SK-N-SH (cell line): ENCODE measurements around the gene TMCO6. TPM values are rescaled to one million over a fixed set of nuclear protein-coding genes. Genes with fewer than 3 reads are reported as not detected.
A peak's percentile ranks its signal among the peaks of the same experiment; 100 is the strongest.

Experiments used
- CTCF ChIA-PET: fragments of 300-600, 350-600 bp; formaldehyde crosslinking; extraction: SDS; loops from one replicate; lab custom pipeline; 2021; lab: Yijun Ruan, JAX
- POLR2A ChIA-PET: fragments of 350-600 bp; sonication (Branson Sonifier 250); formaldehyde crosslinking; extraction: SDS; loops from one replicate; lab custom pipeline; 2020; ENCODE audit warnings: antibody characterized with exemption, inconsistent platforms; lab: Yijun Ruan, JAX
- DNase-seq: peaks from one replicate; pipeline ENCODE4 v3.0.0; 2012
- H2AFZ ChIP-seq: fragments of 200-600 bp; sonication (generic); 2 replicates; pipeline ENCODE4 v1.8.1; 2016; ENCODE audit warnings: antibody characterized with exemption, mild to moderate bottlenecking, low read depth
- H3F3A ChIP-seq: fragments of 200-600 bp; sonication (generic); replicated peaks from 2 replicates; pipeline ENCODE3; 2016; ENCODE audit warnings: antibody characterized with exemption, mild to moderate bottlenecking; ENCODE audit not compliant: insufficient read depth
- H3K27ac ChIP-seq, 2 experiments: fragments of 200-500 bp in 1 of 2; fragments of 200-600 bp in 1 of 2; sonication (Bioruptor generic) in 1 of 2; sonication (generic), shearing (Covaris generic) in 1 of 2; 2 replicates each; pipeline versions ENCODE4 v1.5.1 to v1.6.1; 2014 to 2016; ENCODE audit warnings: low read depth in 2 of 2, inconsistent platforms in 1 of 2, low read length in 1 of 2, mild to moderate bottlenecking in 1 of 2, mixed read lengths in 1 of 2
- H3K27me3 ChIP-seq: fragments of 200-600 bp; sonication (generic), shearing (Covaris generic); 2 replicates; pipeline ENCODE4 v1.6.1; 2016; ENCODE audit warnings: mixed run types; ENCODE audit not compliant: insufficient read depth
- H3K36me3 ChIP-seq, 2 experiments: fragments of 200-500 bp in 1 of 2; fragments of 200-600 bp in 1 of 2; sonication (Bioruptor generic) in 1 of 2; sonication (generic) in 1 of 2; replicated peaks in 1 of 2; 2 replicates each; pipeline versions ENCODE3 to v1.5.1; 2014 to 2016; ENCODE audit warnings: low read length in 1 of 2, mild to moderate bottlenecking in 1 of 2; ENCODE audit not compliant: insufficient read depth in 2 of 2, control insufficient read depth in 1 of 2
- H3K4me1 ChIP-seq, 2 experiments: fragments of 200-500 bp in 1 of 2; fragments of 200-600 bp in 1 of 2; sonication (Bioruptor generic) in 1 of 2; sonication (generic), shearing (Covaris generic) in 1 of 2; 2 replicates each; pipeline versions ENCODE4 v1.5.1 to v1.6.1; 2014 to 2016; ENCODE audit warnings: low read depth in 1 of 2, low read length in 1 of 2, mixed run types in 1 of 2; ENCODE audit not compliant: insufficient read depth in 2 of 2, control insufficient read depth in 1 of 2
- H3K4me2 ChIP-seq: fragments of 200-600 bp; sonication (generic), shearing (Covaris generic); 2 replicates; pipeline ENCODE4 v1.6.1; 2017; ENCODE audit warnings: mixed run types
- H3K4me3 ChIP-seq, 2 experiments: fragments of 200-500 bp in 1 of 2; fragments of 200-600 bp in 1 of 2; sonication (Bioruptor generic) in 1 of 2; sonication (generic), shearing (Covaris generic) in 1 of 2; 2 replicates each; pipeline versions ENCODE4 v1.5.1 to v1.8.1; 2014 to 2016; ENCODE audit warnings: low read depth in 2 of 2, inconsistent platforms in 1 of 2, low read length in 1 of 2, mild to moderate bottlenecking in 1 of 2, mixed read lengths in 1 of 2, moderate library complexity in 1 of 2
- H3K79me2 ChIP-seq: fragments of 200-600 bp; sonication (generic); 2 replicates; pipeline ENCODE4 v1.8.1; 2017; ENCODE audit warnings: mild to moderate bottlenecking; ENCODE audit not compliant: insufficient read depth
- H3K9ac ChIP-seq: fragments of 200-600 bp; sonication (generic); 2 replicates; pipeline ENCODE4 v1.6.1; 2017; ENCODE audit warnings: mixed run types
- H3K9me2 ChIP-seq: fragments of 200-600 bp; sonication (generic); 2 replicates; pipeline ENCODE4 v1.6.1; 2017; ENCODE audit warnings: mixed run types
- H3K9me3 ChIP-seq: fragments of 200-600 bp; sonication (generic); 2 replicates; pipeline ENCODE4 v1.6.1; 2017; ENCODE audit warnings: mixed run types, mild to moderate bottlenecking, moderate library complexity
- H4K20me1 ChIP-seq: fragments of 200-600 bp; sonication (generic); 2 replicates; pipeline ENCODE4 v1.6.1; 2017; ENCODE audit warnings: mild to moderate bottlenecking, mixed run types; ENCODE audit not compliant: insufficient read depth
- CHD2 ChIP-seq: fragments of 150-350 bp; IDR thresholded peaks from 2 replicates; pipeline ENCODE4 v1.6.1; 2018; ENCODE audit warnings: low read length; ENCODE audit not compliant: partially characterized antibody
- ELF1 ChIP-seq: IDR thresholded peaks from 2 replicates; pipeline ENCODE4 v1.4.0; 2012
- EP300 ChIP-seq, 2 experiments: IDR thresholded peaks; 2 replicates each; pipeline versions ENCODE4 v1.4.0 to v1.6.1; 2012; ENCODE audit warnings: borderline replicate concordance in 1 of 2, low read depth in 1 of 2, low read length in 1 of 2
- FOSL2 ChIP-seq: IDR thresholded peaks from 2 replicates; pipeline ENCODE4 v1.4.0; 2012; ENCODE audit warnings: low read depth, mild to moderate bottlenecking, moderate library complexity, borderline replicate concordance
- FOXM1 ChIP-seq: IDR thresholded peaks from 2 replicates; pipeline ENCODE4 v1.4.0; 2012; ENCODE audit warnings: low read depth, mild to moderate bottlenecking
- GATA2 ChIP-seq: sonication (generic); formaldehyde crosslinking; IDR thresholded peaks from 2 replicates; pipeline ENCODE4 v1.5.0; 2020; ENCODE audit warnings: mild to moderate bottlenecking, missing genetic modification reagents
- JUND ChIP-seq: IDR thresholded peaks from 2 replicates; pipeline ENCODE4 v1.4.0; 2012
- MEF2A ChIP-seq: IDR thresholded peaks from 2 replicates; pipeline ENCODE4 v1.4.0; 2012; ENCODE audit warnings: low read depth, borderline replicate concordance
- MXI1 ChIP-seq: IDR thresholded peaks from 2 replicates; pipeline ENCODE4 v1.6.1; 2012; ENCODE audit warnings: mild to moderate bottlenecking, low read depth, low read length, improper control_type of control experiment
- NFIC ChIP-seq: IDR thresholded peaks from 2 replicates; pipeline ENCODE4 v1.4.0; 2012; ENCODE audit warnings: borderline replicate concordance
- NRF1 ChIP-seq: IDR thresholded peaks from 2 replicates; pipeline ENCODE4 v1.6.1; 2012; ENCODE audit warnings: low read depth, mild to moderate bottlenecking, low read length
- POLR2AphosphoS5 ChIP-seq: IDR thresholded peaks from 2 replicates; pipeline ENCODE4 v1.6.1; 2012; ENCODE audit warnings: low read depth, low read length
- RAD21 ChIP-seq: IDR thresholded peaks from 2 replicates; pipeline ENCODE4 v1.6.1; 2012; ENCODE audit warnings: mild to moderate bottlenecking, low read length
- RCOR1 ChIP-seq: fragments of 150-350 bp; IDR thresholded peaks from 2 replicates; pipeline ENCODE4 v1.6.1; 2017; ENCODE audit warnings: antibody characterized with exemption, low read length
- RFX5 ChIP-seq: IDR thresholded peaks from 2 replicates; pipeline ENCODE4 v1.6.1; 2012; ENCODE audit warnings: mild to moderate bottlenecking, improper control_type of control experiment, low read length
- SIN3A ChIP-seq: IDR thresholded peaks from 2 replicates; pipeline ENCODE4 v1.6.1; 2012; ENCODE audit warnings: low read depth, mild to moderate bottlenecking, low read length, moderate library complexity, borderline replicate concordance
- SMC3 ChIP-seq: IDR thresholded peaks from 2 replicates; pipeline ENCODE4 v1.6.1; 2012; ENCODE audit warnings: low read depth, low read length, improper control_type of control experiment
- TCF12 ChIP-seq: IDR thresholded peaks from 2 replicates; pipeline ENCODE4 v1.4.0; 2012
- YY1 ChIP-seq: IDR thresholded peaks from 2 replicates; pipeline ENCODE4 v1.4.0; 2012; ENCODE audit warnings: low read depth, mild to moderate bottlenecking
- WGBS: methylation state at CpG from one replicate; pipeline ENCODE4 v1.1.6; 2017; ENCODE audit warnings: low lambda C conversion rate; 5-methylcytosine and 5-hydroxymethylcytosine counted together
- polyA plus RNA-seq, 3 experiments: library from polyadenylated mRNA; depleted of rRNA; stranded (reverse); fragments of >200 nt; gene quantifications; 2 replicates each; pipeline ENCODE4 v1.2.3, GENCODE V29; 2012
- TF ChIP-seq, protein P1 (sequence below): fragments of 150-350 bp; IDR thresholded peaks from 2 replicates; pipeline ENCODE4 v1.6.1; 2016; ENCODE audit warnings: mild to moderate bottlenecking, low read depth, low read length
- TF ChIP-seq, protein P2 (sequence below): IDR thresholded peaks from 2 replicates; pipeline ENCODE4 v1.4.0; 2012; ENCODE audit warnings: low read depth, borderline replicate concordance
- TF ChIP-seq, protein P3 (sequence below): fragments of 150-350 bp; IDR thresholded peaks from 2 replicates; pipeline ENCODE4 v1.6.1; 2017; ENCODE audit warnings: antibody characterized with exemption, low read length, low read depth, borderline replicate concordance
- TF ChIP-seq, protein P4 (sequence below): fragments of 200-600 bp; sonication (generic); IDR thresholded peaks from 2 replicates; pipeline ENCODE4 v1.6.1; 2017; ENCODE audit warnings: antibody characterized with exemption, mild to moderate bottlenecking, moderate library complexity
- TF ChIP-seq, protein P5 (sequence below): IDR thresholded peaks from 2 replicates; pipeline ENCODE4 v1.4.0; 2012; ENCODE audit warnings: low read depth
- TF ChIP-seq, protein P6 (sequence below): IDR thresholded peaks from 2 replicates; pipeline ENCODE4 v1.4.0; 2012; ENCODE audit warnings: low read depth, borderline replicate concordance
- TF ChIP-seq, protein P7 (sequence below): IDR thresholded peaks from 2 replicates; pipeline ENCODE4; 2012

TMCO6 gene
- polyA plus RNA-seq, 1 of the 3 experiments (the other 2 are of a cell fraction): 27.7 TPM

DNA sequence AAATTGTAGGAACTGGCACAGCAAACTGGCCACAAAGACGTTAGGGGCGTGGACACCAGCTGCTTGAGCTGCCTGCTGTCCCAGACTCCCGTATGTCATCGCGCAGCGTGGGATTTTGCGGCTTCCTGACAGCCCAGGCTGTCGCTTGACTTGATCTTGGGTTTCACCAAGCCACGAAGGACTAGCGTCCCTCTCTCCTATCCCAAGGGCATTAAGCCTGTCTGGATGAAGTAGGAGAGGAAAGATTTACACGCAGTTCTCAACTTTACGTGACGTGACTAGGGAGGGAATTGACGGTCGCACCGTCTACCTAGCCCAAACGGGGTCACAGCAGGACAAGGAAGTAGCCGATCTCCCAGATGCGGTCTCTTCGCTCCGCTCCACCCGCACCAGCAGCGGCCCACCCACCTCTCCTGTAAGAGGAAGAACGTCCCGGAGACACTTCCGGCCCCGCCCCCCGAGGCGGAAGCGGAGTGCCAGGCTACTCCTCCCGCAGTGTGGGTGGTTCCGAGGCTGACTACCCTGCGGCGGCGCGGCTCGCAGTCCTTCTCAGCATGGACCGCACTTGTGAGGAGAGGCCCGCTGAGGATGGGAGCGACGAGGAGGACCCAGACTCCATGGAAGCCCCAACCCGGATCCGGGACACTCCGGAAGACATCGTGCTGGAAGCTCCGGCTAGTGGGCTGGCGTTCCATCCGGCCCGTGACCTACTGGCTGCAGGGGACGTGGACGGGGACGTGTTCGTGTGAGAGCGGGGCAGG is 25.3 kb downstream of the TMCO6 start, which contains the start of gene WDR55:
Gene WDR55, plus strand, starts transcription at position 546 of the 761 bp plus-strand sequence. Its CDS starts 9 bp downstream, at position 555.
- no peaks in the 10 kb centered on the region for H3K27me3 ChIP-seq
- 0 out of 2 replicates have a peak, but pooled peaks cover 5% of the 10 kb centered on the region for H4K20me1 ChIP-seq
- H3K27ac ChIP-seq: peak within 1 kb of the TSS; percentile 89 to 94
- peaks cover 41% of the 10 kb centered on the region for H3K79me2 ChIP-seq
- DNase-seq: peak; percentile 96
- no peaks in the 10 kb centered on the region for H3K9me2 ChIP-seq
- H3K36me3 ChIP-seq: peaks cover 47 to 65% of the 10 kb centered on the region in 2 experiments
- peak within 1 kb of the TSS; percentile 82 for H2AFZ ChIP-seq
- peaks cover 27% of the 10 kb centered on the region for H3F3A ChIP-seq
- peak within 1 kb of the TSS; percentile 78 to 88 for H3K4me3 ChIP-seq
- H3K4me1 ChIP-seq: peaks cover 0 to 4% of the 10 kb centered on the region in 2 experiments; a peak in 2 of 4 replicates
- H3K4me2 ChIP-seq: peak within 1 kb of the TSS; percentile 71
- peak within 1 kb of the TSS; percentile 85 for H3K9ac ChIP-seq
- no peaks in the 10 kb centered on the region for H3K9me3 ChIP-seq
- ChIA-PET CTCF (interaction anchor here (0.7 to 2.5 kb wide), 3 partner anchors 18 to 292 kb away, joined by 3 to 11 read pairs (median 10); partner anchors contain the start of genes IK and NDUFA2), POLR2A (interaction anchor here (0.6 to 3.1 kb wide), 7 partner anchors 9 to 990 kb away, joined by 3 to 14 read pairs (median 4); partner anchors contain the start of genes DND1, HARS1, HARS2 and IK)
- 3% methylated on average over 21 of the region's 54 CpGs for WGBS
- no peak for TF ChIP-seq JUND
- peak; percentile 91 for TF ChIP-seq ELF1
- TF ChIP-seq EP300 (IDR thresholded peaks at IDR 0.05; ENCODE audit: borderline replicate concordance in 1 of 2, low read depth in 1 of 2, low read length in 1 of 2): no peak
- TF ChIP-seq TCF12: no peak; the same call in 1 of the 2 replicates
- TF ChIP-seq GATA2 (CRISPR knock-in tag): no peak
- TF ChIP-seq RCOR1: no peak
- TF ChIP-seq, protein P1, sequence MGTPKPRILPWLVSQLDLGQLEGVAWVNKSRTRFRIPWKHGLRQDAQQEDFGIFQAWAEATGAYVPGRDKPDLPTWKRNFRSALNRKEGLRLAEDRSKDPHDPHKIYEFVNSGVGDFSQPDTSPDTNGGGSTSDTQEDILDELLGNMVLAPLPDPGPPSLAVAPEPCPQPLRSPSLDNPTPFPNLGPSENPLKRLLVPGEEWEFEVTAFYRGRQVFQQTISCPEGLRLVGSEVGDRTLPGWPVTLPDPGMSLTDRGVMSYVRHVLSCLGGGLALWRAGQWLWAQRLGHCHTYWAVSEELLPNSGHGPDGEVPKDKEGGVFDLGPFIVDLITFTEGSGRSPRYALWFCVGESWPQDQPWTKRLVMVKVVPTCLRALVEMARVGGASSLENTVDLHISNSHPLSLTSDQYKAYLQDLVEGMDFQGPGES: no peak
- TF ChIP-seq NRF1: peak; percentile 40; the same call in 1 of the 2 replicates
- TF ChIP-seq, protein P2, sequence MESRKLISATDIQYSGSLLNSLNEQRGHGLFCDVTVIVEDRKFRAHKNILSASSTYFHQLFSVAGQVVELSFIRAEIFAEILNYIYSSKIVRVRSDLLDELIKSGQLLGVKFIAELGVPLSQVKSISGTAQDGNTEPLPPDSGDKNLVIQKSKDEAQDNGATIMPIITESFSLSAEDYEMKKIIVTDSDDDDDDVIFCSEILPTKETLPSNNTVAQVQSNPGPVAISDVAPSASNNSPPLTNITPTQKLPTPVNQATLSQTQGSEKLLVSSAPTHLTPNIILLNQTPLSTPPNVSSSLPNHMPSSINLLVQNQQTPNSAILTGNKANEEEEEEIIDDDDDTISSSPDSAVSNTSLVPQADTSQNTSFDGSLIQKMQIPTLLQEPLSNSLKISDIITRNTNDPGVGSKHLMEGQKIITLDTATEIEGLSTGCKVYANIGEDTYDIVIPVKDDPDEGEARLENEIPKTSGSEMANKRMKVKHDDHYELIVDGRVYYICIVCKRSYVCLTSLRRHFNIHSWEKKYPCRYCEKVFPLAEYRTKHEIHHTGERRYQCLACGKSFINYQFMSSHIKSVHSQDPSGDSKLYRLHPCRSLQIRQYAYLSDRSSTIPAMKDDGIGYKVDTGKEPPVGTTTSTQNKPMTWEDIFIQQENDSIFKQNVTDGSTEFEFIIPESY: 0 out of 2 replicates have a peak, but pooled peaks have one; percentile 5
- TF ChIP-seq RAD21: no peak
- TF ChIP-seq MEF2A: no peak
- peak; percentile 68 for TF ChIP-seq SIN3A
- no peak for TF ChIP-seq FOXM1
- TF ChIP-seq FOSL2: no peak
- TF ChIP-seq, protein P3, sequence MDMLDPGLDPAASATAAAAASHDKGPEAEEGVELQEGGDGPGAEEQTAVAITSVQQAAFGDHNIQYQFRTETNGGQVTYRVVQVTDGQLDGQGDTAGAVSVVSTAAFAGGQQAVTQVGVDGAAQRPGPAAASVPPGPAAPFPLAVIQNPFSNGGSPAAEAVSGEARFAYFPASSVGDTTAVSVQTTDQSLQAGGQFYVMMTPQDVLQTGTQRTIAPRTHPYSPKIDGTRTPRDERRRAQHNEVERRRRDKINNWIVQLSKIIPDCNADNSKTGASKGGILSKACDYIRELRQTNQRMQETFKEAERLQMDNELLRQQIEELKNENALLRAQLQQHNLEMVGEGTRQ: no peak
- TF ChIP-seq, protein P4, sequence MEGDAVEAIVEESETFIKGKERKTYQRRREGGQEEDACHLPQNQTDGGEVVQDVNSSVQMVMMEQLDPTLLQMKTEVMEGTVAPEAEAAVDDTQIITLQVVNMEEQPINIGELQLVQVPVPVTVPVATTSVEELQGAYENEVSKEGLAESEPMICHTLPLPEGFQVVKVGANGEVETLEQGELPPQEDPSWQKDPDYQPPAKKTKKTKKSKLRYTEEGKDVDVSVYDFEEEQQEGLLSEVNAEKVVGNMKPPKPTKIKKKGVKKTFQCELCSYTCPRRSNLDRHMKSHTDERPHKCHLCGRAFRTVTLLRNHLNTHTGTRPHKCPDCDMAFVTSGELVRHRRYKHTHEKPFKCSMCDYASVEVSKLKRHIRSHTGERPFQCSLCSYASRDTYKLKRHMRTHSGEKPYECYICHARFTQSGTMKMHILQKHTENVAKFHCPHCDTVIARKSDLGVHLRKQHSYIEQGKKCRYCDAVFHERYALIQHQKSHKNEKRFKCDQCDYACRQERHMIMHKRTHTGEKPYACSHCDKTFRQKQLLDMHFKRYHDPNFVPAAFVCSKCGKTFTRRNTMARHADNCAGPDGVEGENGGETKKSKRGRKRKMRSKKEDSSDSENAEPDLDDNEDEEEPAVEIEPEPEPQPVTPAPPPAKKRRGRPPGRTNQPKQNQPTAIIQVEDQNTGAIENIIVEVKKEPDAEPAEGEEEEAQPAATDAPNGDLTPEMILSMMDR: no peak
- no peak for TF ChIP-seq NFIC
- no peak for TF ChIP-seq RFX5
- peak; percentile 38 for TF ChIP-seq CHD2
- TF ChIP-seq YY1: 0 out of 2 replicates have a peak, but pooled peaks have one; percentile 45
- TF ChIP-seq, protein P5, sequence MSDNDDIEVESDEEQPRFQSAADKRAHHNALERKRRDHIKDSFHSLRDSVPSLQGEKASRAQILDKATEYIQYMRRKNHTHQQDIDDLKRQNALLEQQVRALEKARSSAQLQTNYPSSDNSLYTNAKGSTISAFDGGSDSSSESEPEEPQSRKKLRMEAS: peak; percentile 62
- peak; percentile 93 for TF ChIP-seq MXI1
- TF ChIP-seq, protein P6, sequence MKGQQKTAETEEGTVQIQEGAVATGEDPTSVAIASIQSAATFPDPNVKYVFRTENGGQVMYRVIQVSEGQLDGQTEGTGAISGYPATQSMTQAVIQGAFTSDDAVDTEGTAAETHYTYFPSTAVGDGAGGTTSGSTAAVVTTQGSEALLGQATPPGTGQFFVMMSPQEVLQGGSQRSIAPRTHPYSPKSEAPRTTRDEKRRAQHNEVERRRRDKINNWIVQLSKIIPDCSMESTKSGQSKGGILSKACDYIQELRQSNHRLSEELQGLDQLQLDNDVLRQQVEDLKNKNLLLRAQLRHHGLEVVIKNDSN: no peak
- TF ChIP-seq SMC3: no peak
- TF ChIP-seq, protein P7, sequence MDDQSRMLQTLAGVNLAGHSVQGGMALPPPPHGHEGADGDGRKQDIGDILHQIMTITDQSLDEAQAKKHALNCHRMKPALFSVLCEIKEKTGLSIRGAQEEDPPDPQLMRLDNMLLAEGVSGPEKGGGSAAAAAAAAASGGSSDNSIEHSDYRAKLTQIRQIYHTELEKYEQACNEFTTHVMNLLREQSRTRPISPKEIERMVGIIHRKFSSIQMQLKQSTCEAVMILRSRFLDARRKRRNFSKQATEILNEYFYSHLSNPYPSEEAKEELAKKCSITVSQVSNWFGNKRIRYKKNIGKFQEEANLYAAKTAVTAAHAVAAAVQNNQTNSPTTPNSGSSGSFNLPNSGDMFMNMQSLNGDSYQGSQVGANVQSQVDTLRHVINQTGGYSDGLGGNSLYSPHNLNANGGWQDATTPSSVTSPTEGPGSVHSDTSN: no peak
- TF ChIP-seq POLR2AphosphoS5: peak; percentile 97
